Sciatic nerve (tissue), 2 donors: ENCODE measurements around the gene PAPOLG. TPM values are rescaled to one million over a fixed set of nuclear protein-coding genes. Genes with fewer than 3 reads are reported as not detected.
"Not testable (repeated sequence)": the region's sequence is repeated elsewhere in the genome, so short reads cannot be mapped to it uniquely, and the experiment has no call there.

Experiments used
- ATAC-seq: fragments of 200-7000 bp; cut with Tn5 transposase; one replicate; pipeline ENCODE4 v1.9.1; 2020; ENCODE audit warnings: mild to moderate bottlenecking, moderate library complexity
- DNase-seq: peaks from one replicate; pipeline ENCODE4 v3.0.0-alpha.2; 2020; ENCODE audit warnings: low spot score
- intact Hi-C: fragments of 100-400 bp; cut with DNase I; formaldehyde crosslinking; loops from one replicate; pipeline ENCODE4 v1.14.2; 2022
- total RNA-seq: library from RNA; stranded (reverse); fragmentation: NEBNext Ultra II Directional; extraction: Animal tissue kit (Norgen Biotek cat#: 25700); gene quantifications from one replicate; pipeline ENCODE4 v1.2.1, GENCODE V29; 2021
- donor health status: DM: no; HTN: no; CAD: no.
- donor health status: DM: no; HTN: no; CAD: no.

PAPOLG gene
- total RNA-seq, 1 donor from 2014 or later = 16.2 TPM

GRCh38 chr2:60819155-60819862 is 63.2 kb downstream of the PAPOLG start:
- DNase-seq = no peak
- intact Hi-C loops = no loop called here
- ATAC-seq = peak; percentile 33

- ATAC-seq (no peak), DNase-seq (no peak)
- intact Hi-C loops = no loop called here
Measured at GRCh38 chr2:60819936-60820335, 63.9 kb downstream of the PAPOLG start.

- no peak for ATAC-seq
- no peak for DNase-seq
- intact Hi-C loops = no loop called here
Measured at GRCh38 chr2:60820416-60821132, 64.5 kb downstream of the PAPOLG start.

GRCh38 chr2:60821133-60821469 is 65.0 kb downstream of the PAPOLG start:
- intact Hi-C loops = no loop called here
- DNase-seq (no peak), ATAC-seq (no peak)

- DNase-seq = no peak
- intact Hi-C loops = no loop called here
- no peak for ATAC-seq
Measured at GRCh38 chr2:60821587-60822302, 65.7 kb downstream of the PAPOLG start.

- ATAC-seq (no peak), DNase-seq (no peak)
- intact Hi-C loops = no loop called here
Measured at GRCh38 chr2:60822987-60823386, 66.9 kb downstream of the PAPOLG start.

GRCh38 chr2:60823694-60824305 is 67.7 kb downstream of the PAPOLG start:
- DNase-seq (no peak), ATAC-seq (no peak)
- intact Hi-C loops = no loop called here

GRCh38 chr2:60825666-60826065 is 69.6 kb downstream of the PAPOLG start:
- DNase-seq (no peak), ATAC-seq (no peak)
- intact Hi-C loops = no loop called here

GRCh38 chr2:60826111-60826510 is 70.0 kb downstream of the PAPOLG start:
- ATAC-seq = no peak
- no peak for DNase-seq
- intact Hi-C loops = no loop called here

- ATAC-seq, intact Hi-C loops, DNase-seq: not testable (repeated sequence)
Measured at GRCh38 chr2:60826860-60827259, 70.8 kb downstream of the PAPOLG start.

- ATAC-seq (no peak), DNase-seq (no peak)
- intact Hi-C loops = no loop called here
Measured at GRCh38 chr2:60827369-60827768, 71.3 kb downstream of the PAPOLG start.

GRCh38 chr2:60830991-60831390 is 74.9 kb downstream of the PAPOLG start:
- ATAC-seq (no peak), DNase-seq (no peak)
- intact Hi-C loops = no loop called here

- DNase-seq (no peak), ATAC-seq (no peak)
- intact Hi-C loops = no loop called here
Measured at GRCh38 chr2:60831921-60832320, 75.9 kb downstream of the PAPOLG start.

- DNase-seq (no peak), ATAC-seq (no peak)
- intact Hi-C loops = no loop called here
Measured at GRCh38 chr2:60832621-60833020, 76.6 kb downstream of the PAPOLG start.

GRCh38 chr2:60834270-60834717 is 78.2 kb downstream of the PAPOLG start:
- no peak for DNase-seq
- intact Hi-C loops = no loop called here
- ATAC-seq = peak; percentile 49

GRCh38 chr2:60836491-60836890 is 80.4 kb downstream of the PAPOLG start:
- intact Hi-C loops = no loop called here
- no peak for ATAC-seq
- DNase-seq = no peak

GRCh38 chr2:60837123-60837522 is 81.1 kb downstream of the PAPOLG start:
- no peak for ATAC-seq
- no peak for DNase-seq
- intact Hi-C loops = no loop called here

- no peak for DNase-seq
- ATAC-seq = no peak
- intact Hi-C loops = no loop called here
Measured at GRCh38 chr2:60838481-60838880, 82.4 kb downstream of the PAPOLG start.

- no peak for ATAC-seq
- no peak for DNase-seq
- intact Hi-C loops = no loop called here
Measured at GRCh38 chr2:60839126-60839813, 83.2 kb downstream of the PAPOLG start.
